ENCODE data around the gene NIPAL1. TPM values are rescaled to one million over a fixed set of nuclear protein-coding genes. Genes with fewer than 3 reads are reported as not detected.

NIPAL1 gene
- total RNA-seq, 1 donor from 2014 or later: 0.32 TPM

DNA sequence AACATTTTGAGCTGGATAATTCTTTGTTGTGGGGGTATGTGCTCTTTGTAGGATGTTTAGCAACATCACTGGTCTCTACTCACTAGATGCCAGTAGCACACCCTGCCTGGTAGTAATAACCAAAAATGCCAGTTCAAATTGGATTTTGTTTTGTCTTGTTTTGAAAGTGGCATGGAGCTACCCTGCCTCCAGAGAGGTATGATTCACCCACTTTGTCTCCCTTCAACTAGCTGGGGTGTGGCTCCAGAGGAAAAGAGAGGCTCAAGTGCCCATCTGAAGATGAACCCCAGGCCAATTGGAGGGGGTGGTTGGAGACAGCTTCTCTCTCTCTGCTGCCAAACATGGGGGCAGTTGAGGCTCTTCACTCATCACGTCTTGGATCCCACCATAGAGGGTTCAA lies 34.5 kb downstream of the NIPAL1 start:
- no peaks in the 10 kb centered on the region for H3K9me3 Mint-ChIP-seq (ENCODE audit: low read depth)
- H3K4me1 Mint-ChIP-seq (ENCODE audit: low read depth): no peaks in the 10 kb centered on the region
- no peaks in the 10 kb centered on the region for H3K36me3 Mint-ChIP-seq (ENCODE audit: low read depth)
- peaks cover 15% of the 10 kb centered on the region for H3K27me3 Mint-ChIP-seq (ENCODE audit: low read depth)
- H3K4me3 Mint-ChIP-seq (ENCODE audit: unreplicated experiment): no peak overlapping the region
- TF ChIP-seq, protein P1, sequence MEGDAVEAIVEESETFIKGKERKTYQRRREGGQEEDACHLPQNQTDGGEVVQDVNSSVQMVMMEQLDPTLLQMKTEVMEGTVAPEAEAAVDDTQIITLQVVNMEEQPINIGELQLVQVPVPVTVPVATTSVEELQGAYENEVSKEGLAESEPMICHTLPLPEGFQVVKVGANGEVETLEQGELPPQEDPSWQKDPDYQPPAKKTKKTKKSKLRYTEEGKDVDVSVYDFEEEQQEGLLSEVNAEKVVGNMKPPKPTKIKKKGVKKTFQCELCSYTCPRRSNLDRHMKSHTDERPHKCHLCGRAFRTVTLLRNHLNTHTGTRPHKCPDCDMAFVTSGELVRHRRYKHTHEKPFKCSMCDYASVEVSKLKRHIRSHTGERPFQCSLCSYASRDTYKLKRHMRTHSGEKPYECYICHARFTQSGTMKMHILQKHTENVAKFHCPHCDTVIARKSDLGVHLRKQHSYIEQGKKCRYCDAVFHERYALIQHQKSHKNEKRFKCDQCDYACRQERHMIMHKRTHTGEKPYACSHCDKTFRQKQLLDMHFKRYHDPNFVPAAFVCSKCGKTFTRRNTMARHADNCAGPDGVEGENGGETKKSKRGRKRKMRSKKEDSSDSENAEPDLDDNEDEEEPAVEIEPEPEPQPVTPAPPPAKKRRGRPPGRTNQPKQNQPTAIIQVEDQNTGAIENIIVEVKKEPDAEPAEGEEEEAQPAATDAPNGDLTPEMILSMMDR (IDR thresholded peaks at IDR 0.05): no peak
- no peak for DNase-seq (ENCODE audit: low spot score)
- no peak overlapping the region for H3K27ac Mint-ChIP-seq (ENCODE audit: unreplicated experiment)

- no peak for DNase-seq (ENCODE audit: low spot score)
Measured at GRCh38 chr4:48058617-48059530, 42.3 kb downstream of the NIPAL1 start.

GRCh38 chr4:48064349-48064748 lies 47.8 kb downstream of the NIPAL1 start:
- TF ChIP-seq, protein P1 (IDR thresholded peaks at IDR 0.05): no peak
- no peak overlapping the region for H3K27ac Mint-ChIP-seq (ENCODE audit: unreplicated experiment)
- H3K9me3 Mint-ChIP-seq (ENCODE audit: low read depth): peaks cover 16% of the 10 kb centered on the region
- H3K27me3 Mint-ChIP-seq (ENCODE audit: low read depth): peaks cover 31% of the 10 kb centered on the region
- H3K36me3 Mint-ChIP-seq (ENCODE audit: low read depth): peaks cover 4% of the 10 kb centered on the region
- no peaks in the 10 kb centered on the region for H3K4me1 Mint-ChIP-seq (ENCODE audit: low read depth)
- DNase-seq (ENCODE audit: low spot score): no peak
- H3K4me3 Mint-ChIP-seq (ENCODE audit: unreplicated experiment): no peak overlapping the region

More at GRCh38 chr4:48058617-48059530, 42.3 kb downstream of the NIPAL1 start:
- Mint-ChIP-seq H3K4me1 (ENCODE audit: low read depth) (no peaks in the 10 kb centered on the region), H3K27me3 (ENCODE audit: low read depth) (peaks cover 22% of the 10 kb centered on the region), H3K27ac (ENCODE audit: unreplicated experiment) (no peak overlapping the region), H3K9me3 (ENCODE audit: low read depth) (peaks cover 16% of the 10 kb centered on the region), H3K4me3 (ENCODE audit: unreplicated experiment) (no peak overlapping the region), H3K36me3 (ENCODE audit: low read depth) (peaks cover 4% of the 10 kb centered on the region)
- TF ChIP-seq, protein P1 (IDR thresholded peaks at IDR 0.05): no peak

DNA sequence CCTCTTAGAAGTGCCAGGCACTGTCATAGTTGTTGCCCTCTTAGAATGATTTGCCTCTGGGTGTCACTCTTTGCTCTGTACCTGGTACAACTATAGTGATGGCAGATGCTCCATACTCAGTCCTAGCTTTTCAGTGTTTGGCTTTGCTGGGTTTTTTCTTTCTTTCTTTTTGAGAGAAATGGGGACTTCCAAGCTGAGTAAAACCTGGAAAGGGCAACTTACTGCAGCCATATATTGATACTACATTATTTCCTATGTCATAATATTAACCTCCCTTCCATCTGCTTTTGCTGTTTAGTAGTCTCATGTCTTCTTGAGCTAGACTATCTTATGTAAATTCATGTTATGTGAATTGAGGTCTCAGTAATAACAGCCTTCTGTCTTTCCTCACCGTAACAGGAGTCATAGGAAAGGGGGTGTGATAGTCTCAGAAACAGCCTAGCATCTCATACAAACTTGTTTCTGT lies 49.0 kb downstream of the NIPAL1 start:
- peaks cover 24% of the 10 kb centered on the region for H3K27me3 Mint-ChIP-seq (ENCODE audit: low read depth)
- peaks cover 3% of the 10 kb centered on the region for H3K36me3 Mint-ChIP-seq (ENCODE audit: low read depth)
- H3K27ac Mint-ChIP-seq (ENCODE audit: unreplicated experiment): no peak overlapping the region
- no peak for DNase-seq (ENCODE audit: low spot score)
- peaks cover 12% of the 10 kb centered on the region for H3K9me3 Mint-ChIP-seq (ENCODE audit: low read depth)
- no peak overlapping the region for H3K4me3 Mint-ChIP-seq (ENCODE audit: unreplicated experiment)
- TF ChIP-seq, protein P1 (IDR thresholded peaks at IDR 0.05): no peak
- no peaks in the 10 kb centered on the region for H3K4me1 Mint-ChIP-seq (ENCODE audit: low read depth)

DNA sequence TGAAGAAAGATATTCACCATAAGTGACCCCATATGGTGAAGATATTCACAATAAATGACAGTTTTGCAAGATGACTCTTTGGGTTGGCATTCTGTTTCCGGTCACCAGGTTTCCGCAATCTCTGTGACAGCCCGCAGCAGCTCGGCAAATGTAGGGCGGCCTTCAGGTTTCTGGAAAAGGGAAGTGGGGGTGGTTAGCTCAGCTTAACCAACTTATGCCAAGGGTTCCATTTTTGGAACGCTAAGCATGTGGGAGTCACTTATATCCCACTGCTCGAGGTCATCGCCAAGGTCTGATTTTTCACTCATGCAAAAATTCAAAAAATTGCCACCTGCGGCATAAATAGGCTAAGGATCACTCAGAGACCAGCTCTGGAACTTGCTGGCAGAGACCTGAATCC lies 51.0 kb downstream of the NIPAL1 start:
- no peaks in the 10 kb centered on the region for H3K36me3 Mint-ChIP-seq (ENCODE audit: low read depth)
- no peaks in the 10 kb centered on the region for H3K9me3 Mint-ChIP-seq (ENCODE audit: low read depth)

More for the DNA sequence above, 51.0 kb downstream of the NIPAL1 start:
- Mint-ChIP-seq H3K4me1 (ENCODE audit: low read depth) (no peaks in the 10 kb centered on the region), H3K27me3 (ENCODE audit: low read depth) (peaks cover 8% of the 10 kb centered on the region), H3K27ac (ENCODE audit: unreplicated experiment) (no peak overlapping the region), H3K4me3 (ENCODE audit: unreplicated experiment) (no peak overlapping the region)
- no peak for DNase-seq (ENCODE audit: low spot score)
- TF ChIP-seq, protein P1 (IDR thresholded peaks at IDR 0.05): no peak

Data from chondrocyte (in vitro differentiated cells).